ENCODE data around the gene EPB41. TPM values are rescaled to one million over a fixed set of nuclear protein-coding genes. Genes with fewer than 3 reads are reported as not detected.

The EPB41 gene
- total RNA-seq, 6 donors from 2014 or later, result 43.5 to 109 (median 51.9) TPM

- Histone ChIP-seq H3K4me1 (peaks cover 0 to 2% (median 0%) of the 10 kb centered on the region in 4 donors), H3K9me3 (no peaks in the 10 kb centered on the region), H3K4me3 (no peak overlapping the region), H3K36me3 (no peaks in the 10 kb centered on the region), H3K27ac (no peak overlapping the region), H3K27me3 (no peaks in the 10 kb centered on the region)
- WGBS, 2 donors, result 73 to 89% methylated on average over 1 of the region's 1 CpG
- DNase-seq, result no peak
- TF ChIP-seq CTCF (IDR thresholded peaks at IDR 0.05) (no peak), POLR2A (IDR thresholded peaks at IDR 0.05) (no peak), POLR2AphosphoS5 (IDR thresholded peaks at IDR 0.05) (no peak), EP300 (IDR thresholded peaks at IDR 0.05) (no peak)
- ATAC-seq (ENCODE audit: low FRiP score in 2 of 2), result no peak
These were observed 51.0 kb downstream of the EPB41 start for GRCh38 chr1:28965271-28965870.

GRCh38 chr1:28966617-28967016 is 52.2 kb downstream of the EPB41 start:
- Histone ChIP-seq H3K9me3 (no peaks in the 10 kb centered on the region), H3K27me3 (no peaks in the 10 kb centered on the region), H3K4me3 (no peak overlapping the region), H3K27ac (no peak overlapping the region), H3K4me1 (peaks cover 0 to 2% (median 0%) of the 10 kb centered on the region in 4 donors), H3K36me3 (no peaks in the 10 kb centered on the region)
- TF ChIP-seq EP300 (IDR thresholded peaks at IDR 0.05), result no peak
- no peak for TF ChIP-seq POLR2AphosphoS5 (IDR thresholded peaks at IDR 0.05)
- TF ChIP-seq CTCF (IDR thresholded peaks at IDR 0.05), result no peak
- no peak for TF ChIP-seq POLR2A (IDR thresholded peaks at IDR 0.05)
- ATAC-seq (ENCODE audit: low FRiP score in 2 of 2), result no peak
- no peak for DNase-seq
- WGBS, 2 donors, result 76 to 79% methylated on average over 2 of the region's 2 CpGs

GRCh38 chr1:28971980-28972771 is 57.8 kb downstream of the EPB41 start:
- 83 to 88% methylated on average over 9 of the region's 9 CpGs for WGBS, 2 donors
- no peaks in the 10 kb centered on the region for H3K36me3 ChIP-seq
- no peak for TF ChIP-seq CTCF (IDR thresholded peaks at IDR 0.05)
- no peak for TF ChIP-seq POLR2AphosphoS5 (IDR thresholded peaks at IDR 0.05)
- no peak for TF ChIP-seq EP300 (IDR thresholded peaks at IDR 0.05)
- no peak for TF ChIP-seq POLR2A (IDR thresholded peaks at IDR 0.05)
- H3K27me3 ChIP-seq, result no peaks in the 10 kb centered on the region
- DNase-seq (no peak), ATAC-seq (ENCODE audit: low FRiP score in 2 of 2) (peak in 1 of 2 donors; percentile 87)
- H3K9me3 ChIP-seq, result no peaks in the 10 kb centered on the region
- H3K27ac ChIP-seq, result no peak overlapping the region
- no peak overlapping the region for H3K4me3 ChIP-seq
- H3K4me1 ChIP-seq, result no peaks in the 10 kb centered on the region

- DNase-seq (no peak), ATAC-seq (ENCODE audit: low FRiP score in 2 of 2) (no peak)
- Histone ChIP-seq H3K27me3 (no peaks in the 10 kb centered on the region), H3K4me1 (no peaks in the 10 kb centered on the region), H3K4me3 (no peak overlapping the region), H3K36me3 (no peaks in the 10 kb centered on the region), H3K27ac (no peak overlapping the region), H3K9me3 (no peaks in the 10 kb centered on the region)
- TF ChIP-seq EP300 (IDR thresholded peaks at IDR 0.05) (no peak), POLR2A (IDR thresholded peaks at IDR 0.05) (no peak), CTCF (IDR thresholded peaks at IDR 0.05) (no peak), POLR2AphosphoS5 (IDR thresholded peaks at IDR 0.05) (no peak)
- WGBS, 2 donors, result 66 to 78% methylated on average over 3 of the region's 3 CpGs
These were observed 59.4 kb downstream of the EPB41 start for GRCh38 chr1:28973596-28974421.
